ENCODE data around the gene AKAP7.

- TF ChIP-seq POLR2A (IDR thresholded peaks at IDR 0.05; ENCODE audit: low read length), result no peak
- no peak for TF ChIP-seq GATA1 (IDR thresholded peaks at IDR 0.05; ENCODE audit: low read depth, low read length)
These were observed 80.0 kb downstream of the AKAP7 start for GRCh38 chr6:131215219-131215618.
